ENCODE measurements around the gene MIDN. TPM values are rescaled to one million over a fixed set of nuclear protein-coding genes. Genes with fewer than 3 reads are reported as not detected.
A peak's percentile ranks its signal among the peaks of the same experiment; 100 is the strongest.

MIDN gene
- total RNA-seq, 1 donor from 2014 or later = 325 TPM

- Mint-ChIP-seq H3K36me3 (ENCODE audit: unreplicated experiment) (no peaks in the 10 kb centered on the region), H3K4me3 (ENCODE audit: unreplicated experiment) (peak overlapping the region; percentile 94), H3K27ac (ENCODE audit: unreplicated experiment) (no peak overlapping the region), H3K4me1 (ENCODE audit: low read depth, unreplicated experiment) (peaks cover 4% of the 10 kb centered on the region), H3K9me3 (ENCODE audit: unreplicated experiment) (peaks cover 14% of the 10 kb centered on the region), H3K27me3 (ENCODE audit: unreplicated experiment) (peaks cover 17% of the 10 kb centered on the region)
- no peak for DNase-seq
- TF ChIP-seq CTCF (IDR thresholded peaks at IDR 0.05; ENCODE audit: partially characterized antibody, unreplicated experiment) = no peak
Observed at GRCh38 chr19:1240925-1241324, 7.5 kb upstream of the MIDN start.

GRCh38 chr19:1241417-1242095 lies 6.8 kb upstream of the MIDN start, which contains the start of gene ATP5F1D:
Gene ATP5F1D, plus strand, starts transcription at chr19:1241751. Its CDS starts 100 bp downstream, at chr19:1241851.
- peaks cover 5% of the 10 kb centered on the region for H3K4me1 Mint-ChIP-seq (ENCODE audit: low read depth, unreplicated experiment)
- H3K4me3 Mint-ChIP-seq (ENCODE audit: unreplicated experiment) = peak within 1 kb of the TSS; percentile 94
- DNase-seq = peak; percentile 93
- peaks cover 14% of the 10 kb centered on the region for H3K9me3 Mint-ChIP-seq (ENCODE audit: unreplicated experiment)
- H3K27ac Mint-ChIP-seq (ENCODE audit: unreplicated experiment) = peak within 1 kb of the TSS; percentile 83
- H3K27me3 Mint-ChIP-seq (ENCODE audit: unreplicated experiment) = peaks cover 17% of the 10 kb centered on the region
- TF ChIP-seq CTCF (IDR thresholded peaks at IDR 0.05; ENCODE audit: partially characterized antibody, unreplicated experiment) = no peak
- no peaks in the 10 kb centered on the region for H3K36me3 Mint-ChIP-seq (ENCODE audit: unreplicated experiment)

GRCh38 chr19:1243768-1244692 lies 4.4 kb upstream of the MIDN start:
- H3K27ac Mint-ChIP-seq (ENCODE audit: unreplicated experiment) = peak overlapping the region; percentile 84
- no peaks in the 10 kb centered on the region for H3K36me3 Mint-ChIP-seq (ENCODE audit: unreplicated experiment)
- peaks cover 7% of the 10 kb centered on the region for H3K4me1 Mint-ChIP-seq (ENCODE audit: low read depth, unreplicated experiment)
- H3K9me3 Mint-ChIP-seq (ENCODE audit: unreplicated experiment) = peaks cover 7% of the 10 kb centered on the region
- peak; percentile 79 for TF ChIP-seq CTCF (IDR thresholded peaks at IDR 0.05; ENCODE audit: partially characterized antibody, unreplicated experiment)
- peak; percentile 90 for DNase-seq
- H3K27me3 Mint-ChIP-seq (ENCODE audit: unreplicated experiment) = peaks cover 11% of the 10 kb centered on the region
- peak overlapping the region; percentile 46 for H3K4me3 Mint-ChIP-seq (ENCODE audit: unreplicated experiment)

GRCh38 chr19:1244693-1245451 lies 3.5 kb upstream of the MIDN start:
- Mint-ChIP-seq H3K27ac (ENCODE audit: unreplicated experiment) (peak overlapping the region; percentile 84), H3K4me3 (ENCODE audit: unreplicated experiment) (peak overlapping the region; percentile 46), H3K9me3 (ENCODE audit: unreplicated experiment) (peaks cover 3% of the 10 kb centered on the region), H3K4me1 (ENCODE audit: low read depth, unreplicated experiment) (peaks cover 7% of the 10 kb centered on the region), H3K36me3 (ENCODE audit: unreplicated experiment) (no peaks in the 10 kb centered on the region), H3K27me3 (ENCODE audit: unreplicated experiment) (peaks cover 6% of the 10 kb centered on the region)
- no peak for TF ChIP-seq CTCF (IDR thresholded peaks at IDR 0.05; ENCODE audit: partially characterized antibody, unreplicated experiment)
- no peak for DNase-seq
